Osteoblast (primary cell): ENCODE results near the gene ATP7B. TPM values are rescaled to one million over a fixed set of nuclear protein-coding genes. Genes with fewer than 3 reads are reported as not detected.

Experiments
- DNase-seq: peaks from one replicate; pipeline ENCODE4 v3.0.0; 2011; ENCODE audit warnings: low spot score, mixed read lengths; ENCODE audit not compliant: insufficient read length; ENCODE audit errors: missing footprints
- H2AFZ ChIP-seq: 2 replicates; pipeline ENCODE4 v1.6.0; 2011; ENCODE audit warnings: mild to moderate bottlenecking, low read length
- H3K27ac ChIP-seq: 2 replicates; pipeline ENCODE4 v1.5.1; 2011; ENCODE audit warnings: mild to moderate bottlenecking, low read depth, low read length, moderate library complexity
- H3K27me3 ChIP-seq: 2 replicates; pipeline ENCODE4 v1.6.0; 2012; ENCODE audit warnings: mild to moderate bottlenecking, control low read depth, inconsistent platforms, low read length, moderate library complexity; ENCODE audit not compliant: insufficient read depth
- H3K36me3 ChIP-seq: 2 replicates; pipeline ENCODE4 v1.5.1; 2011; ENCODE audit warnings: mild to moderate bottlenecking, low read length, control low read depth, moderate library complexity; ENCODE audit not compliant: insufficient read depth
- H3K4me1 ChIP-seq: 2 replicates; pipeline ENCODE4 v1.5.1; 2011; ENCODE audit warnings: mild to moderate bottlenecking, low read length, control low read depth, moderate library complexity; ENCODE audit not compliant: insufficient read depth
- H3K4me2 ChIP-seq: 2 replicates; pipeline ENCODE4 v1.6.0; 2011; ENCODE audit warnings: mild to moderate bottlenecking, low read length; ENCODE audit not compliant: insufficient read depth
- H3K4me3 ChIP-seq: fragments of 200-600 bp; sonication (generic); 3 replicates; pipeline ENCODE4 v1.5.1; 2012; ENCODE audit warnings: mild to moderate bottlenecking, low read length, inconsistent platforms; ENCODE audit not compliant: insufficient read depth
- H3K79me2 ChIP-seq: 2 replicates; pipeline ENCODE4 v1.6.0; 2012; ENCODE audit warnings: mild to moderate bottlenecking, low read length, control low read depth, inconsistent platforms; ENCODE audit not compliant: insufficient read depth
- H3K9me3 ChIP-seq: 2 replicates; pipeline ENCODE4 v1.5.1; 2011; ENCODE audit warnings: low read depth, low read length, control low read depth
- H4K20me1 ChIP-seq: 2 replicates; pipeline ENCODE4 v1.6.0; 2012; ENCODE audit warnings: mild to moderate bottlenecking, low read length, control low read depth; ENCODE audit not compliant: insufficient read depth
- CTCF ChIP-seq: IDR thresholded peaks from 2 replicates; pipeline ENCODE4 v1.5.1; 2011; ENCODE audit warnings: mild to moderate bottlenecking, low read depth, low read length, moderate library complexity; ENCODE audit errors: extremely low read depth
- total RNA-seq: library from RNA; depleted of rRNA; stranded (reverse); fragments of >200 nt; gene quantifications from 2 replicates; pipeline ENCODE4 v1.2.3, GENCODE V29; 2012

ATP7B gene
- total RNA-seq, 1 donor = 4.0 TPM

- TF ChIP-seq CTCF = no peak
- no peaks in the 10 kb centered on the region for H3K9me3 ChIP-seq
- H3K4me1 ChIP-seq = no peaks in the 10 kb centered on the region
- H3K4me3 ChIP-seq = no peak overlapping the region
- DNase-seq = no peak
- no peak overlapping the region for H3K27ac ChIP-seq
- H3K4me2 ChIP-seq = no peak overlapping the region
- no peaks in the 10 kb centered on the region for H3K36me3 ChIP-seq
- peaks cover 4% of the 10 kb centered on the region for H3K27me3 ChIP-seq
- H2AFZ ChIP-seq = no peak overlapping the region
- H4K20me1 ChIP-seq = no peaks in the 10 kb centered on the region
- H3K79me2 ChIP-seq = no peaks in the 10 kb centered on the region
These were observed 128.0 kb downstream of the ATP7B start for GRCh38 chr13:51883226-51883600.

Other genes with a start within 250 kb of the ATP7B start
- gene DHRS12, start 207.3 kb downstream of the ATP7B start, total RNA-seq = 3.3 and 3.8 TPM in 2 replicates
- not detected in 2 replicates for gene TMEM272, start 166.3 kb downstream of the ATP7B start, total RNA-seq
- not detected in 2 replicates for gene CCDC70, start 149.5 kb downstream of the ATP7B start, total RNA-seq
- 22.7 and 23.9 TPM in 2 replicates for gene ALG11, start 948 bp upstream of the ATP7B start, total RNA-seq
- gene UTP14C, start 13.2 kb upstream of the ATP7B start, total RNA-seq = 14.7 and 15.9 TPM in 2 replicates
- gene NEK5, start 117.6 kb upstream of the ATP7B start, total RNA-seq = 0.29 and 0.36 TPM in 2 replicates
- 6.5 and 8.0 TPM in 2 replicates for gene NEK3, start 148.1 kb upstream of the ATP7B start, total RNA-seq